Gastroesophageal sphincter (tissue), 4 donors: ENCODE data around the gene EPB41L3. TPM values are rescaled to one million over a fixed set of nuclear protein-coding genes. Genes with fewer than 3 reads are reported as not detected.

Experiments
- ATAC-seq: fragments of 150-250 bp; one replicate; pipeline ENCODE4 v1.9.1; 2016; ENCODE audit warnings: mild to moderate bottlenecking, moderate library complexity
- H3K27ac ChIP-seq, 4 donors: fragments of 200-600 bp; sonication (generic) in 3 of 4; 1 replicate in 3 of 4; 2 replicates in 1 of 4; pipeline ENCODE4 v1.5.1; 2016 to 2019
- H3K27me3 ChIP-seq: fragments of 200-600 bp; sonication (generic); one replicate; pipeline ENCODE4 v1.5.1; 2019
- H3K36me3 ChIP-seq, 2 donors: fragments of 200-600 bp; sonication (generic); one replicate each; pipeline ENCODE4 v1.5.1; 2019; ENCODE audit warnings: control low read depth in 1 of 2
- H3K4me1 ChIP-seq, 3 donors: fragments of 200-600 bp; sonication (generic); 1 replicate in 2 of 3; 2 replicates in 1 of 3; pipeline ENCODE4 v1.5.1; 2016 to 2019; ENCODE audit warnings: control low read depth in 2 of 3
- H3K4me3 ChIP-seq, 2 donors: fragments of 200-600 bp; sonication (generic); one replicate each; pipeline ENCODE4 v1.5.1; 2019; ENCODE audit warnings: mild to moderate bottlenecking in 1 of 2, moderate library complexity in 1 of 2
- H3K9me3 ChIP-seq, 3 donors: fragments of 200-600 bp; sonication (generic); one replicate each; pipeline ENCODE4 v1.5.1; 2017 to 2019; ENCODE audit warnings: control low read depth in 2 of 3
- EP300 ChIP-seq: sonication (generic); formaldehyde crosslinking; IDR thresholded peaks from one replicate; pipeline ENCODE4 v1.6.1; 2017; ENCODE audit warnings: antibody characterized with exemption, mild to moderate bottlenecking
- POLR2A ChIP-seq, 2 donors: fragments of 450-650 bp; IDR thresholded peaks; one replicate each; pipeline ENCODE4 v1.6.1; 2017; ENCODE audit warnings: antibody characterized with exemption in 2 of 2, mild to moderate bottlenecking in 2 of 2, moderate library complexity in 1 of 2
- POLR2AphosphoS5 ChIP-seq: sonication (generic); formaldehyde crosslinking; IDR thresholded peaks from one replicate; pipeline ENCODE4 v1.6.1; 2017; ENCODE audit warnings: antibody characterized with exemption
- WGBS, 2 donors: methylation state at CpG; one replicate each; pipeline ENCODE4 v1.1.5; 2018; ENCODE audit warnings: low coverage in 1 of 2; 5-methylcytosine and 5-hydroxymethylcytosine counted together
- total RNA-seq, 4 donors: library from RNA; depleted of rRNA; stranded (reverse); fragments of >200 nt; gene quantifications; one replicate each; pipeline ENCODE4 v1.1.0, GENCODE V29; 2016
- TF ChIP-seq, protein P1 (sequence below), 4 experiments: fragments of 200-600 bp in 2 of 4; fragments of 450-650 bp in 2 of 4; sonication (generic) in 1 of 4; IDR thresholded peaks; one replicate each; pipeline ENCODE4 v1.5.1; 2017 to 2019; ENCODE audit warnings: antibody characterized with exemption in 4 of 4, mild to moderate bottlenecking in 2 of 4, moderate library complexity in 2 of 4

The EPB41L3 gene
- total RNA-seq, 4 donors from 2014 or later: 27.4 to 66.6 (median 43.4) TPM

DNA sequence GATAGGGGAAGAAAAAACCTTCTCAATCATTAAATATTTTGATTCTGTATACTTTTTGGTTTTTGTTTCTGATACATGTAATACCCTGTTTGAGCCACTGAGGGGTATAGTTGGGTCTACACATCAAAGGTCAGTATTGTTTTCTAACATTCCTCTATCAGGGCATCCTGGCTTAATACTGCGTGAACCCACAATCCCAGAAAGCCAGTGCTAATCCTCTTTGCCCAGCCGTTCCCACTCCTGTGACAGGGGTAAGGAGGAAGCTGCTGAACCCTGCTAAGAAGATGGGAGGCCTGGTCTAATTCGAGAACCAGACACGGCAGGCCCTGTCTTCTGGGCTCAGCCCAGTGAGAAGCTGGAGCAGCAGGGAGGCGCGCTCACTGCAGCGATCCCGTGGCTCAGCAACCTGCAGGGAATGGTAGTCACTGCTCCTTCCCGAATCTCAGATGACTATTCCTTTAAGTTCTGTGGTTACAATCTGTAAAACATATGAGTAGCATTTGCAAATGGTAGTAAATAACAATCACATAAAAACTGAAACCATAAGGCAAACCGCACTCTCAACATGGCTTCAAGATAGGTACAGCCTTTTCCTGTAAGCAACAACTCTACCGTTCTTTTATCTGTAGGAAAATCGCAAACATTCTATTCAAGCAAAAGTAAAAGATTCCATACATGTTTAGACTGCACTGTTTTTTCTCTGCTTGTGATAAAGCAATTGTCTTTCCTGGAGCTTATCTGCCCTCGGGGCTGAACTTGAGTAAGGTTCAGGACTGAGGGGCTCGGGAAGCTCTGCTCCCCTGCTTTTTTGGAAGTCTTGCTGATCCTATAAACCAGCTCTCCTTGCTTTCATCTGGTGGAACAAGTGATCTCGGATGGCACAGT is 87.0 kb downstream of the EPB41L3 start:
- Histone ChIP-seq H3K27ac (peak overlapping the region in 1 of 4 donors; percentile 43), H3K36me3 (no peaks in the 10 kb centered on the region), H3K9me3 (no peaks in the 10 kb centered on the region), H3K27me3 (no peaks in the 10 kb centered on the region), H3K4me1 (peaks cover 0 to 4% (median 0%) of the 10 kb centered on the region in 3 donors), H3K4me3 (no peak overlapping the region)
- TF ChIP-seq EP300: no peak
- TF ChIP-seq, protein P1, sequence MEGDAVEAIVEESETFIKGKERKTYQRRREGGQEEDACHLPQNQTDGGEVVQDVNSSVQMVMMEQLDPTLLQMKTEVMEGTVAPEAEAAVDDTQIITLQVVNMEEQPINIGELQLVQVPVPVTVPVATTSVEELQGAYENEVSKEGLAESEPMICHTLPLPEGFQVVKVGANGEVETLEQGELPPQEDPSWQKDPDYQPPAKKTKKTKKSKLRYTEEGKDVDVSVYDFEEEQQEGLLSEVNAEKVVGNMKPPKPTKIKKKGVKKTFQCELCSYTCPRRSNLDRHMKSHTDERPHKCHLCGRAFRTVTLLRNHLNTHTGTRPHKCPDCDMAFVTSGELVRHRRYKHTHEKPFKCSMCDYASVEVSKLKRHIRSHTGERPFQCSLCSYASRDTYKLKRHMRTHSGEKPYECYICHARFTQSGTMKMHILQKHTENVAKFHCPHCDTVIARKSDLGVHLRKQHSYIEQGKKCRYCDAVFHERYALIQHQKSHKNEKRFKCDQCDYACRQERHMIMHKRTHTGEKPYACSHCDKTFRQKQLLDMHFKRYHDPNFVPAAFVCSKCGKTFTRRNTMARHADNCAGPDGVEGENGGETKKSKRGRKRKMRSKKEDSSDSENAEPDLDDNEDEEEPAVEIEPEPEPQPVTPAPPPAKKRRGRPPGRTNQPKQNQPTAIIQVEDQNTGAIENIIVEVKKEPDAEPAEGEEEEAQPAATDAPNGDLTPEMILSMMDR (IDR thresholded peaks at IDR 0.05): peak in 3 of 4 experiments; percentile 22 to 43 (median 43)
- peak; percentile 79 for ATAC-seq
- 51 to 52% methylated on average over 5 to 9 of the region's 15 CpGs for WGBS, 2 donors

DNA sequence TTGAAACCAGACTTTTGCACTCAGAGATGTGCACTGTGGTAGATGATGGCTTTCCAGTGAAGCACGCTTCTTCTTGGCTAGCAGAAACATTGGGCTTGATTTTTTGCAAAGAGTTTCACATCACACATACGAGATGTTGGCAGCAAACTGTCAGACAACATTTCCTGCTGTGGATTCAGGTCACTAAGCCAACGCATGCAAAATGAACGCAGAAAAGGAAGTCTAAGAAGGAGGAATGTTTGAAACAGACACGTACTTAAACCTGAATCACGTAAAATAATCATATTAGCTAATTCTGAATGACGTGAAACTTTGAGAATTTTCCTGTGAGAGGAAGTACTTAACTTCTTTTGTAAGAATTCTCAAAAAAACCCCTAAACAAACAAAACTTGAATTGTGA is 88.1 kb downstream of the EPB41L3 start:
- no peak for ATAC-seq
- no peaks in the 10 kb centered on the region for H3K27me3 ChIP-seq
- 66 to 71% methylated on average over 5 to 7 of the region's 7 CpGs for WGBS, 2 donors
- H3K4me3 ChIP-seq: no peak overlapping the region
- TF ChIP-seq EP300 (no peak), POLR2A (IDR thresholded peaks at IDR 0.05) (no peak), POLR2AphosphoS5 (no peak)
- TF ChIP-seq, protein P1 (IDR thresholded peaks at IDR 0.05): no peak
- no peak overlapping the region for H3K27ac ChIP-seq
- H3K9me3 ChIP-seq: no peaks in the 10 kb centered on the region
- H3K4me1 ChIP-seq: no peaks in the 10 kb centered on the region
- no peaks in the 10 kb centered on the region for H3K36me3 ChIP-seq

DNA sequence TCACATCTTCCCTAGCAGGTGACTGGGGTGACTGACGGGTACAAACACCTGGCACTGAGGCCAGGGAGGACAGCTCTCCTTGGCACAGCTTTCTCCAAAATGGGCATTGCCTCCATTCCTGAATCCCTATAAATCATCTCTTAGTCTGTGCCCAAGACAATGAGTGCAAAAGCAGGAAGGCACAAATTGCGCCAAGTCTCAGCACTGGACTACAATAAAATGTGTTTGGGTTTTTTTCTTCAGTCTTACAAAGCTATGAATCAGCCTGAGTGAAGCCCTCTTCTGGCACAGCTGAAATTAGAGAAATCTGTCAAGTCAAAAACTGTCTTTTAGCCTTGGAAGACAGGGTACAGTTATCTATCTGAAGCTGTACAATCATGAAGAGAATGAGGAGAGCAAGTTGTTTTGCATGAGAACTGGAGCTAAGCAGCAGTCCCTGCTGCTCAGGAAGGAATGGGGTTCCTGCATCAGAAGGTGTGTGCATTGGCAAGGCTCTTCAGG is 90.8 kb downstream of the EPB41L3 start:
- H3K9me3 ChIP-seq: no peaks in the 10 kb centered on the region
- no peak overlapping the region for H3K4me3 ChIP-seq
- no peaks in the 10 kb centered on the region for H3K4me1 ChIP-seq
- TF ChIP-seq POLR2A (IDR thresholded peaks at IDR 0.05) (no peak), POLR2AphosphoS5 (no peak), EP300 (no peak)
- TF ChIP-seq, protein P1 (IDR thresholded peaks at IDR 0.05): no peak
- H3K27me3 ChIP-seq: no peaks in the 10 kb centered on the region
- H3K27ac ChIP-seq: no peak overlapping the region
- no peak for ATAC-seq
- WGBS, 2 donors: 67 to 75% methylated on average over 1 to 2 of the region's 2 CpGs
- no peaks in the 10 kb centered on the region for H3K36me3 ChIP-seq

DNA sequence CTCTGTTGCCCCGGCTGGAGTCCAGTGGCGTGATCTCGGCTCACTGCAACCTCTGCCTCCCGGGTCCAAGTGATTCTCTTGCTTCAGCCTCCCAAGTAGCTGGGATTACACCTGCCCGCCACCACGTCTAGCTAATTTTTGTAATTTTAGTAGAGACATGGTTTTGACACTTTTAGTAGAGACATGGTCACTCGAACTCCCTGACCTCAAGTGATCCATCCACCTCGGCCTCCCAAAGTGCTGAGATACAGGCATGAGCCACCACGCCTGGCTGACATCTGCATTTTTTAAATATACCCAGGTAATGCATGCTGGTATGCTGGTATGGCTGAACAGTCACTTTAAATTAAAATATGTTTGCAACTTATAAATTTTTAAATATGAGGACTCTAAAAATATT is 91.9 kb downstream of the EPB41L3 start:
- no peaks in the 10 kb centered on the region for H3K9me3 ChIP-seq
- TF ChIP-seq POLR2AphosphoS5 (no peak), EP300 (no peak), POLR2A (IDR thresholded peaks at IDR 0.05) (no peak)
- TF ChIP-seq, protein P1 (IDR thresholded peaks at IDR 0.05): no peak
- WGBS, 2 donors: 94 to 97% methylated on average over 5 to 8 of the region's 9 CpGs
- H3K4me3 ChIP-seq: no peak overlapping the region
- no peak overlapping the region for H3K27ac ChIP-seq
- H3K4me1 ChIP-seq: no peaks in the 10 kb centered on the region
- no peaks in the 10 kb centered on the region for H3K27me3 ChIP-seq
- no peaks in the 10 kb centered on the region for H3K36me3 ChIP-seq
- no peak for ATAC-seq

DNA sequence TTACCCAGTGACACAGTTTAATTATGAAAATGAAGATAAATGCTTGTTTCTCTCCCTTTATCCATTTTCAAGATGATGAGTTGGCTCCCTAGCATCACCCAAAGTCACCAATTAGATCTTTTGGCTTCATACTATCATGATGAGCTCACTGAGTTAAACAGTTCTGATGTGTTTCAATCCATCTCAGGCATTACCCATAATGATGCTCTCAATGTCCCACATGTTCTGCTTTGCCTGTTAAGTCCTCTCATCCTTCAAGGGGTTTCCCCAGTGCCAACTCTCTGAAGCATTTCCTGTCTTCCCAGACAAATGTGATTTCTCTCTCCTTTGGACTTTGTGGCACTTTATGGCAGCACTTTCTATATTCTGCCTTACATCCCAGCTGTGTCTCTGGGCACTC is 92.6 kb downstream of the EPB41L3 start:
- Histone ChIP-seq H3K36me3 (no peaks in the 10 kb centered on the region), H3K27me3 (no peaks in the 10 kb centered on the region), H3K4me3 (no peak overlapping the region), H3K4me1 (no peaks in the 10 kb centered on the region), H3K9me3 (no peaks in the 10 kb centered on the region), H3K27ac (no peak overlapping the region)
- no peak for ATAC-seq
- no peak for TF ChIP-seq EP300
- no peak for TF ChIP-seq POLR2AphosphoS5
- no peak for TF ChIP-seq POLR2A (IDR thresholded peaks at IDR 0.05)
